HG02840 (cell line): ENCODE data around the gene ARID4A.
"Not testable (repeated sequence)": the region's sequence is repeated elsewhere in the genome, so short reads cannot be mapped to it uniquely, and the experiment has no call there.

Experiments
- ATAC-seq: cut with Tn5 transposase; IDR thresholded peaks from one replicate; pipeline ENCODE4 v1.9.1; 2021; ENCODE audit warnings: mild to moderate bottlenecking, moderate library complexity, moderate number of reproducible peaks; ENCODE audit not compliant: unreplicated experiment, low FRiP score

ARID4A gene, protein sequence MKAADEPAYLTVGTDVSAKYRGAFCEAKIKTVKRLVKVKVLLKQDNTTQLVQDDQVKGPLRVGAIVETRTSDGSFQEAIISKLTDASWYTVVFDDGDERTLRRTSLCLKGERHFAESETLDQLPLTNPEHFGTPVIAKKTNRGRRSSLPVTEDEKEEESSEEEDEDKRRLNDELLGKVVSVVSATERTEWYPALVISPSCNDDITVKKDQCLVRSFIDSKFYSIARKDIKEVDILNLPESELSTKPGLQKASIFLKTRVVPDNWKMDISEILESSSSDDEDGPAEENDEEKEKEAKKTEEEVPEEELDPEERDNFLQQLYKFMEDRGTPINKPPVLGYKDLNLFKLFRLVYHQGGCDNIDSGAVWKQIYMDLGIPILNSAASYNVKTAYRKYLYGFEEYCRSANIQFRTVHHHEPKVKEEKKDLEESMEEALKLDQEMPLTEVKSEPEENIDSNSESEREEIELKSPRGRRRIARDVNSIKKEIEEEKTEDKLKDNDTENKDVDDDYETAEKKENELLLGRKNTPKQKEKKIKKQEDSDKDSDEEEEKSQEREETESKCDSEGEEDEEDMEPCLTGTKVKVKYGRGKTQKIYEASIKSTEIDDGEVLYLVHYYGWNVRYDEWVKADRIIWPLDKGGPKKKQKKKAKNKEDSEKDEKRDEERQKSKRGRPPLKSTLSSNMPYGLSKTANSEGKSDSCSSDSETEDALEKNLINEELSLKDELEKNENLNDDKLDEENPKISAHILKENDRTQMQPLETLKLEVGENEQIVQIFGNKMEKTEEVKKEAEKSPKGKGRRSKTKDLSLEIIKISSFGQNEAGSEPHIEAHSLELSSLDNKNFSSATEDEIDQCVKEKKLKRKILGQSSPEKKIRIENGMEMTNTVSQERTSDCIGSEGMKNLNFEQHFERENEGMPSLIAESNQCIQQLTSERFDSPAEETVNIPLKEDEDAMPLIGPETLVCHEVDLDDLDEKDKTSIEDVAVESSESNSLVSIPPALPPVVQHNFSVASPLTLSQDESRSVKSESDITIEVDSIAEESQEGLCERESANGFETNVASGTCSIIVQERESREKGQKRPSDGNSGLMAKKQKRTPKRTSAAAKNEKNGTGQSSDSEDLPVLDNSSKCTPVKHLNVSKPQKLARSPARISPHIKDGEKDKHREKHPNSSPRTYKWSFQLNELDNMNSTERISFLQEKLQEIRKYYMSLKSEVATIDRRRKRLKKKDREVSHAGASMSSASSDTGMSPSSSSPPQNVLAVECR

DNA sequence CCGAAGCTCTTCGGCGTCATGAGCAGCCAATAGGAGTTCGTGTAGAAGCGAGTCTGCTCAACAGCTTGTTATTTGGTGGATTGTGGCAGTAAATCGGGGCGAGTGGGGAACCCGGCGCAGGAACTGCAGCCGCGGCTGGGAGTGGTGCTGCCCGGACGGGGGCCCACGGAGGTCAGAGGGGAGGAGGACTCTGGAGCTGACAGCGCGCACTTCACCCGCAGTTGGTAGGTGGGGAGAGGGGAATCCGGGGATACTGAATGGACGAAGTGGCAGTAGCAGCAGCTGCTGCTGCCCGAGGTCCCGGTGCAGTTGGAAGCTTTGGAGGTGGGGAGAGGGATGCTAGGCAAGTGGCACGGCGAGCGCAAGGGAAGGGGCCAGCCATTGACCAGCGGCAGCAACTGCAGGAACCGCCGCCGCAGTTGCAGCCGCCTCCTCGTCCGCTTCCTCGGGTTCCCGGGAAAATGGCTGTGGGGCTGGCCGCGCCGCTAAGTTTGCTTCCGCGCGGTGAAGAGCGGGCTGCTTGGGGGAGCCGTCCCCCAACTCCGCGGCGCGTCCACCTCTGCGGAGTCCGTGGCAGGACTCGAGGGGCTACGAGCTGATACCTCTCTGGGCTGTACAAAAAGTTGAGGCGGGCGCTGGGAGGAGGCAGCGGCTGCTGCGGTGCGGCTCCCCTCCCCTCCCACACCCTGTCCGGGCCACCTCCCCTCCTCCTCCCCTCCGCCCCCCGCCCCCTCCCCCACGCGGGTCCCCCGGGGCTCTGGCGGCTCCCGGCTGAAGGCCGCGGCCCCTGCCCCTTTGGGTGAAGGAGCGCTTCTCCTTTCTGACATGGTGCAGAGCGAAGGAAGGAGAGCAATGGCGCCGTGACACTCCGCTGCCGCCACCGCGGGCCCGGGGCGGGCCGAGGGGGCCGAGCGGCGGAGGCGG lies at the start of gene ARID4A:
Gene ARID4A (plus strand): TSS at position 79 of the 924 bp plus-strand sequence. CDS start 1,300 bp downstream, outside the sequence.
- ATAC-seq = no peak

DNA sequence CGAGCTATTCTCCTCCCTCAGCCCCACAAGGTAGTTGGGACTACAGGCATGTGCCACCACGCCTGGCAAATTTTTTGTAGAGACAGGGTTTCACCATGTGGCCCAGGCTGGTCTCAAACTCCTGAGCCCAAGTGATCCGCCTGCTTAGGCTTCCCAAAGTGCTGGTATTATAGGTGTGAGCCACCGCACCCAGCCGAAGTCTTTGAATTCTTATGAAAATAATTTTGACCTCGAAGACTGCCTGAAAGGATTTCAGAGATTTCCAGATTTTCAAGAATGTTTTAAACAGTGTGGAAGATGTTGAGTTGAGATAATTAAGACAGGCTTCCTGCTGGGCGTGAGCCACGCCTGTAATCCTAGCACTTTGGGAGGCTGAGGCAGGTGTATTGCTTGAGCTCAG lies 48.7 kb upstream of the ARID4A start:
- no peak for ATAC-seq

DNA sequence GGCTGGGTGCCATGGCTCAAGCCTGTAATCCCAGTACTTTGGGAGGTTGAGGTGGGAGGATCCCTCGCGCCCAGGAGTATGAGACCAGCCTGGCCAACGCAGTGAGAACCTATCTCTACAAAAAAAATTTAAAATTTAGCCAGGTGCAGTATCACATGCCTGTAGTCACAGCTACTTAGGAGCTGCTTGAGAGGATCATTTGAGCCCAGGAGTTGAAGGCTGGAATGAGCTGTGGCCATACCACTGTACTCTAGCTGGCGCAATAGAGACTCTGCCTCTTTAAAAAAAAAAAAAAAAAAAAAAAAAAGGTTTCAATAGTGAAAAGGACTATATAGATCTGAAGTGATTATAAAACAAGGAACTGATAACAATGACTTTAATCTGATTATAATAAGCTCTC lies 40.2 kb upstream of the ARID4A start:
- ATAC-seq = no peak

DNA sequence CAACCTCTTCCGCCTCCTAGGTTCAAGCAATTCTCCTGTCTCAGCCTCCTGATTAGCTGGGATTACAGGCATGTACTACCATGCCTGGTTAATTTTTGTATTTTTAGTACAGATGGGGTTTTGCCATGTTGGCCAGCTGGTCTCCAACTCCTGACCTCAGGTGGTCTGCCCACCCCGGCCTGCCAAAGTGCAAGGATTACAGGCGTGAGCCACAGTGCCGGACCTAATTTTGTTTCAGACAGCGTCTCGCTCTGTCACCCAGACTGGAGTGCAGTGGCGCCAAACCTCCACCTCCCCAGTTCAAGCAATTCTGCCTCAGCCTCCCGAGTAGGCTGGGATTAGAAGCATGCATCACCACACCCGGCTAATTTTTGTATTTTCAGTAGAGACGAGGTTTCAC lies 36.4 kb upstream of the ARID4A start:
- not testable (repeated sequence) for ATAC-seq

DNA sequence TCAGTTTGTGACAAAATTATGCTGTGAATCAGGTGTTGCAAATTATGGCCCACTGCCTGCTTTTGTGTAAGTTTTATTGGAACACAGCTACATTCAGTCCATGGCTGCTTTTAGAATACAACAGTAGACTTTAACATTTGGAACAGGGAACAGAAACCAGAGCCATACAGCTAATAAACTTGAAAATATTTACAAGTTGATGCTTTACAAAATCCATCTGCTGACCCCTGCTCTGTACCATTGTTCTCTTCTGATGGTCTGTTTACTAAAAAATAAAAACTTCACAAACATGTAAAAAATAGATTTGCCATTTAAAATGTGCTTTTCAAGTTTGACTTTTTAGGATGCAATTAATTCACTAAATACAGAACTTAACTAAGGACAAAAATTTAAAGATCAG lies 33.0 kb upstream of the ARID4A start:
- ATAC-seq = no peak

DNA sequence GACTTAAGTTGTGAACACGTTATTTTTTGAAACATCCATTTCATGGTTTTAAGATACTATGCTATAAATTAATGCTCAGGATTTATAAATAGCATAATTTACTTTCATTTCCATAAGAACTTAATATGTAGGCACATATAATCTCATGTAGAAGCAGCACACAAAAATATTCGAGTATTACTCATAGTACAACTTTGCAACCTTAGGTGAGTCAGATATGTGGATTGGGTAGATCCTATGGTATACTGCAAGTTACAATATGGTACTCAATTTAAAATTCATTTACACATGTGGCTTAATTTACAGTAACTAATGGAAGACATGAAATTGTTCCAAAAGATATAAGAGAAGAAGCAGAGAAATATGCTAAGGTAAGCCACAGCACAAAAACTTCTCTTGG lies 27.7 kb upstream of the ARID4A start:
- ATAC-seq = no peak

DNA sequence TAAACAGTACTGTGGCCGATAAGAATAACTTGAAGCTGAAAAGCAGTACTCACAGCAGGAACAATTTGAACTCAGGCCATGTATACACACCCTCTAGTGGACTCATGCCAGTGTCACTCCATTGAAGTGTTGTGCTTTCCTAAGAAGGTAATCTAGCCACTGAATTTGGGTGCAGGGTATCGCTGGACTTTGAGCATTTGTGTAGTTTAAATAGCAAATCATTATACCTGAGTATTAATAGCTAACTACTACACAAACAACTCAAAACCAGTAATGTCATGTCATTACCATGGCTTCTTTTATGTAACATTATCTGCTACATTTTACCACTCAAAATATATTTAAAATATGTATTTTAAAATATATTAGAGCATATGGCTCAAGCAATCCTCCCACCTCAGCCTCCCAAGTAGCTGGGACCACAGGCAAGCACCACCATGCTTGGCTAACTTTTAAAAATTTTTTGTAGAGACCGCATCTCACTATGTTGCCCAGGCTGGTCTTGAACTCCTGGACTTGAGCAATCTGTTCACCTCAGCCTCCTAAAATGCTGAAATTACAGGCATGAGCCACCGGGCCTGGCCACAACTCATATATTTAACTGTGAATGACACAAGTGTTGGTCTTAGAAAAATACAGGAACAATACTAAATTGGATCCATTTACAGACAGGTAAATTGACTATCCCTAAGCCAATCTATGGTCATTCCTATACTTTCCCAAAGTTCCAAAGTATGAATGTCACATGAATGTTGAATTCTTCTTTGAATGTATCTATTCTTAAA lies 25.6 kb upstream of the ARID4A start:
- no peak for ATAC-seq

DNA sequence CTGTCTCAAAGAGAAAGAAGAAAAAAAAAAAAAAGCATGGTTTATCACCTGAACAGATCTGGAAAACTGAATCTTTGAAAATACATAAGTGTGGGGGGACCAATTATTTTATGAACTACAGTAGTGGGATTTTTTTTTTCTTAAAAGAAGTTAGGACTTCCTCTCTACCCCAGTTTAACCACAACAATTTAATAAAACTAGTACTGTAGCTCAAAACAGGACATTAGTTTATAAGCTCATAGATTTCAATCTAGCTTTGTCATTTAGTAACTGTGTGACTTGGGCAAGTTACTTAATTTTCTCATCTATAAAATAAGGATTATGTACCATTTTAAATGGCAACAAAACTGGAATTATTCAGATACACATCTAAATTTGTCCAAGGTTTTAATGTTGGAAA lies 23.5 kb upstream of the ARID4A start:
- no peak for ATAC-seq

DNA sequence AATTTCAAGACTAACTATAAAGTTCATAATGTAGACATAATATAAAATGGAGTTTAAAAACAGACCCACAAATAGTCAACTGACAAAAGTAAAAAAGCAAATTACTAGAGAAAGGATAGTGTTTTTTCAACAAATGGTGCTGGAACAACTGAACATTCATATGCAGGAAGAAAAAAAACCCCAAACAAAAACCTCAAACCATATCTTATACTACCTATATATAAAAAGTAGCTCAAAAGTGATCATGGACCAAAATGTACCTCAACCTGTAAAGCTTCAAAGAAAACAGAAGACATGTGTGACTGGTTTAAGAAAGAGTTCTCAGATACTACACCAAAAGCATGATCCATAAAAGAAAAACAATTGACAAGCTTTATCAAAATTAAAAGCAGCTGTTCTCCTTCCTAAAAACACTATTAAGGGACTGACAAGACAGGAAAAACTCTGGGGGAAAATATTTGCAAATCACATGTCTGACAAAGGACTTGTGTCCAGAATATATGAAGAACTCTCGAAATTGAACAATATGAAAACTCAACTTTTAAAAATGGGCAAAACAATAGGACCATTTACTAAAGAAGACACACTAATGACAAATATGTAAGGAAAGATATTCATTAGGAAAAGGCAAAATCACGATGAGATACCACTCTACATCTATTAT lies 22.7 kb upstream of the ARID4A start:
- no peak for ATAC-seq

DNA sequence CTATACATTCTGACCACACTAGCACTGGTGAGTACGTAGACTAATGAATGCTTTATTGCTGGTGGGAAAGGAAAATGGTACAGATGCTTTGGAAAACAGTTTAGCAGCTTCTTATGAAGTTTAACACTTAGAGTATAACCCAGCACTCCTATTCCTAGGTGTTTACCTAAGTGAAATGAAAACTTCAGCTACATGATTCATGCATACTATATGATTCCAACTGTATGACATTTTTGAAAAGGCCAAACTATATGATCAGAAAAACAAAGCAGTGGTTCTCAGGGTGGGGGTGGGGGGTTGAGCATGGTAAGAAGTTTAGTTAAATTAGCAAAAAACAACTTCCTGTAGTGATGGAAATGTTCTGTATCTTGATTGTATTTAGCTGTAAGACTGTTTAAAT lies 22.1 kb upstream of the ARID4A start:
- no peak for ATAC-seq

DNA sequence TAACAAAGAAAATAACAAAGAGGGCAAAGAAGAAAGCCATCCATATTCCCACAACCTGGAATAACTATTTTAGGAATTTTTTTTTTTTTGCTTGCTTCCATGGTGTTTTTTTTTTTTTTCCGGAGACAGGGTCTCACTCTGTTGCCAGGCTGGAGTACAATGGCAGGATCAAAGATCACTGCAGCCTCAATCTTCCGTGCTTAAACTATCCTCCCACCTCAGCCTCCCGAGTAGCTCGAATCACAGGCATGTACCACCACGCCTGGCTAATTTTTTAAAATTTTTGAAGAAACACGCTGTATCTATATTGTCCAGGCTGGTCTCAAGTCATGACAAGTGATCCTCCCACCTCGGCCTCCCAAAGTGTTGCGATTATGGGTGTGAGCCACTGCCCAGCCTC lies 20.2 kb upstream of the ARID4A start:
- no peak for ATAC-seq

DNA sequence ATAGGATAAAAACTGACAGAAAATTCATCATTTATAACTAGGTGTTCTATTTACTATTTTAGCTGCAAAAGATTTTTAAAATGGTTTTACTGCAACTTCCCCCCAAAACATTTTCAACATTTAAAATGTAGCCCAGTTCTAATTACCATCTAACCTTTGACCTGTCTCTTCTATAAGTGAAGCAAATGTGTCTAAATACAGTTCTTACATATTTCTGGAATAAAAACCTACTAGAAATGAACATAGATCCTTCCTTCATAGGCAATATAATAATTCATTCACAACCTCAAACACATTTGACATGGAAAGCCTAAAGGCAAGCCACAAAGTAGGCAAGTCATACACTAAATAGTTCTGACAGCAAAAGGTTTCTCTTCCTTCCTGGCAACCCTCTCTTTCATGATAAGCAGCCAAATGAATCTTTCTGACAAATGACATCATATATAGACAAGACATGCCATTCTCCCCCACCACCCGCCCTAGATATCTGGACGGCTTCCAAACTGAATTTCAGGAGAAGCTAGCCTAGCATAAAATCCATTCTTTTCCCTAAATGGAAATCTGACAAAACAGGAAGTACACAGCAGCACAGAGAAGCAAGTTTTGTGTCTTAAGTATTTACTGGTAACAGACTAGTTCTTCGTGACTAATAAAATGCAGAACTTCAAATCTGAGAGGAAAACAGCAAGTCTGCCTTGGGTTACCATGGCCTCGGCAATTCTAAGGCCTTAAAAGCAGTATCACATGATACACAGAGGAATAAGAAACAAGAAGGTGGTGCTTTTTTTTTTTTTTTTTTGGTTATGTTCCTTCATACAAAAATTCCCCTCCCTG lies 17.2 kb upstream of the ARID4A start:
- no peak for ATAC-seq

DNA sequence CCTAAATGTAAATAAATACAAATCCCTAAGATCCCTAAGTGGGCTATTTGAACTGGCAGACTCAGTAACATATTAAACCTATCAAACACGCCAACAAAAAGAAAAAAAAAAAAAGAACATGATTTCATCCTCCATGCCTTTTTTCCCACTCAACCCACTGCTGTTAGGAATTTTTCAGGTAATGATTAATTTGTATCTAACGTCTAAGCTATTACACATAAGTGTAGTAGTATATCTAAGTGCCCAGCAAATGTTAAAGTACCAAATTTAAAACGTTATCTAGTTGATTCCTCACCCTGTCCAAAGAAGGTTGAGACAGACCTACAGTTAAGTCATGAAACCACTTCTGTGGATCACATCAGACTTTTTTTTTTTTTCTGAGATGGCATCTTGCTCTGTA lies 16.4 kb upstream of the ARID4A start:
- ATAC-seq = no peak

DNA sequence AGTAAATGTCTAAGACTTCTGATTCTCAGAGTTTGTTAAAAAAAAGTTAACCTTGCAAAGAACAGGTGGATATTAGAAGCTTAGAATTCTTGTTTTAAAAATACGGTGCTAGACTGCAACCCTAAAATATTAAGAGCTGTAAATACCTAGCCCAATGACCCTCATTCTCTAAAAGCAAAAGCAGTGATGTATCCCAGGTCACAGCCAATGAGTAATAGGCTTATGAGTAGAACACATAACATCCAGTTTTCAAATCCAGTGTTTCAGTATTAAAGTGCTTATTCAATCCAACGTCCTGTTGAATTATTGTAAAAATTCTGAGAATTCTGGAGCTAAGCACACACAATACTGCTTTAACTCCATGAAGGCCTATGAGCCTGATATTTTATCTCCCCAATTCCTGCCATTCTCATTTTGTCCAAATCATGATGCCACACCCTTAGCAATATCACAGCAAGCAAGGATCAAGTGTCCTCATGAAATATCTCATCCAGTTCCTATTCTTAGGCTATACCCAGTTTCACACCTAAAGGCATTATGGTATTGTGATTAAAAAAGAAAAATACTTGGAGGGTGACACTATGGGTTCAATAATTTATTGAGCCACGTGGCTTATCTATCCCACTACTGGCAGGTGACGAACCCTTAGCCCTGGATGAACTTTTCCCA lies 15.3 kb upstream of the ARID4A start:
- no peak for ATAC-seq

DNA sequence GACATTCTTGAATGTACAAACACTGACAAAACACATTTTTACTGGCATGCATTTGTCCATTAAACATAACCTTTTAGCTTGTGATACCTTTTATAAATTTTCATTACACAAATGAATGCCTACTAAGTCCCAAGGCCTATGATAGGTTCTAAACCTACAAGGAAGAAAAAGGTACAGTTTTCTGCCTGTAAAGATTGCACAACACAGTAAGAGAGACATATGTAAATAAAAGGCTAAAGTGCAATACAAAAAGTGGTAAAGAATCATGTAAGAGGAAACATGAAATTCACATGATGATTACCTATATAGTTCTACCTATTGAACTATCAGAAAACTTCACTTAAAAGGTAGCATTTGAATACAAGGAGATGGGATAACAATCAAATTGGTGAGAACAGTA lies 14.6 kb upstream of the ARID4A start:
- no peak for ATAC-seq

DNA sequence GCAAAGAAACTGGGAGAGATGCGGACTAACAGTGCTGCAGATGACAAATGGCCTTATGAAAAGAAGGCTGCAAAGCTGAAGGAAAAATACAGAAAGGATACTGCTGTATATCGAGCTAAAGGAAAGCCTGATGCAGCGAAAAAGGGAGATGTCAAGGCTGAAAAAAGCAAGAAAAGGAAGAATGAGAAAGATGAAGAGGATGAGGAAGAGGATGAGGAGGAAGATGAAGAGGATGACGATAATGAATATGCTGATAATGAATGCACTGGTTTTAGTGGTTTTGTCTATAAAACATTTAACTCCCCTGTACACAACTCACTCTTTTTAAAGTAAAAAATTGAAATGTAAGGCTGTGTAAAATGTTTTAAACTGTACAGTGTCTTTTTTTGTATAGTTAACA lies 13.2 kb upstream of the ARID4A start:
- ATAC-seq = no peak

DNA sequence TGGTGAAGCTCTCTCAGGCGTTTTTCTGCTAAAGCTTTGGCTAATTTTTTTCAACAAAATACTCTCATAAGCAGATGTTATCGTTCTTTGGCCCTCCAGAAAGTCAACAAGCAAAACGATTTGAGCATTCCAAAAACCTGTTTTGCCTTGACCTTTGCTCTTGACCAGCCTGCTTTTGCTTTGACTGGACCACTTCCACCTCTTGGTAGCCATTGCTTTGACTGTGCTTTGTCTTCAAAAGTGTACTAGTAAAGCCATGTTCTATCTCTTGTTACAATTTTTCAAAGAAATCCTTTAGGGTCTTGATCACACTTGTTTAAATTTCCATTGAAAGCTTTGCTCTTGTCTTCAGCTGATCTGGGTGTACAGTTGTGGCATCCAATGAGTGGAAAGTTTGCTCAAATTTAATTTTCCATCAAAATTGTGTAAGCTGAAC lies 10.7 kb upstream of the ARID4A start:
- no peak for ATAC-seq
